ENCODE measurements around the gene HRAS. TPM values are rescaled to one million over a fixed set of nuclear protein-coding genes. Genes with fewer than 3 reads are reported as not detected.
A peak's percentile ranks its signal among the peaks of the same experiment; 100 is the strongest.

Gene HRAS
- total and polyA plus RNA-seq, 2 of the 13 experiments (the other 11 are each of a cell fraction or from before 2014, with no cell fraction given) = 32.9 to 50.0 TPM

- TF ChIP-seq ZNF574 (CRISPR knock-in tag; IDR thresholded peaks at IDR 0.05) (no peak), BORCS8-MEF2B (CRISPR knock-in tag; IDR thresholded peaks at IDR 0.05) (no peak), RERE (CRISPR knock-in tag; IDR thresholded peaks at IDR 0.05; ENCODE audit: low read depth) (no peak), POLR2A (IDR thresholded peaks at IDR 0.05; ENCODE audit: insufficient read depth in 1 of 2, low read depth in 2 of 2, low read length in 2 of 2) (no peak), NR2F6 (IDR thresholded peaks at IDR 0.05) (no peak), NR2F6 (CRISPR knock-in tag; IDR thresholded peaks at IDR 0.05) (no peak), ZNF597 (CRISPR knock-in tag; IDR thresholded peaks at IDR 0.05) (no peak), ZBTB26 (CRISPR knock-in tag; IDR thresholded peaks at IDR 0.05; ENCODE audit: borderline replicate concordance) (no peak), GABPA (IDR thresholded peaks at IDR 0.05; ENCODE audit: low read depth, low read length) (no peak), GABPA (CRISPR knock-in tag; IDR thresholded peaks at IDR 0.05; ENCODE audit: low read depth) (no peak), ZNF713 (CRISPR knock-in tag; IDR thresholded peaks at IDR 0.05) (no peak), ZSCAN9 (CRISPR knock-in tag; IDR thresholded peaks at IDR 0.05; ENCODE audit: borderline replicate concordance) (no peak), ZBTB43 (CRISPR knock-in tag; conservative IDR thresholded peaks at IDR 0.05) (no peak), ZFX (CRISPR knock-in tag; IDR thresholded peaks at IDR 0.05; ENCODE audit: low read depth) (peak; percentile 39), CHD2 (IDR thresholded peaks at IDR 0.05; ENCODE audit: low read depth, low read length) (peak; percentile 70), ZNF576 (CRISPR knock-in tag; IDR thresholded peaks at IDR 0.05) (peak; percentile 60; the same call in 1 of the 2 replicates), KLF16 (CRISPR knock-in tag; IDR thresholded peaks at IDR 0.05) (no peak), CENPBD1 (CRISPR knock-in tag; IDR thresholded peaks at IDR 0.05; ENCODE audit: borderline replicate concordance, low read depth) (no peak)
Measured at GRCh38 chr11:575313-575995, 40.1 kb upstream of the HRAS start (continued).
